ENCODE data around the gene PLPP4.

PLPP4 gene

GRCh38 chr10:120432209-120432608, 24.8 kb upstream of the PLPP4 start:
- H3K4me3 ChIP-seq (replicated peaks; ENCODE audit: insufficient read depth, low read length): no peak overlapping the region
- no peak overlapping the region for H3K27ac ChIP-seq (replicated peaks)
- DNase-seq (ENCODE audit: low read depth in 1 of 2, low spot score in 1 of 2): no peak
- TF ChIP-seq, protein P1, sequence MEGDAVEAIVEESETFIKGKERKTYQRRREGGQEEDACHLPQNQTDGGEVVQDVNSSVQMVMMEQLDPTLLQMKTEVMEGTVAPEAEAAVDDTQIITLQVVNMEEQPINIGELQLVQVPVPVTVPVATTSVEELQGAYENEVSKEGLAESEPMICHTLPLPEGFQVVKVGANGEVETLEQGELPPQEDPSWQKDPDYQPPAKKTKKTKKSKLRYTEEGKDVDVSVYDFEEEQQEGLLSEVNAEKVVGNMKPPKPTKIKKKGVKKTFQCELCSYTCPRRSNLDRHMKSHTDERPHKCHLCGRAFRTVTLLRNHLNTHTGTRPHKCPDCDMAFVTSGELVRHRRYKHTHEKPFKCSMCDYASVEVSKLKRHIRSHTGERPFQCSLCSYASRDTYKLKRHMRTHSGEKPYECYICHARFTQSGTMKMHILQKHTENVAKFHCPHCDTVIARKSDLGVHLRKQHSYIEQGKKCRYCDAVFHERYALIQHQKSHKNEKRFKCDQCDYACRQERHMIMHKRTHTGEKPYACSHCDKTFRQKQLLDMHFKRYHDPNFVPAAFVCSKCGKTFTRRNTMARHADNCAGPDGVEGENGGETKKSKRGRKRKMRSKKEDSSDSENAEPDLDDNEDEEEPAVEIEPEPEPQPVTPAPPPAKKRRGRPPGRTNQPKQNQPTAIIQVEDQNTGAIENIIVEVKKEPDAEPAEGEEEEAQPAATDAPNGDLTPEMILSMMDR (IDR thresholded peaks at IDR 0.05; ENCODE audit: insufficient read depth, low read length): no peak
- TF ChIP-seq GABPA (IDR thresholded peaks at IDR 0.05; ENCODE audit: low read depth) (no peak), SPI1 (IDR thresholded peaks at IDR 0.05; ENCODE audit: borderline replicate concordance, low read depth) (no peak), POLR2AphosphoS5 (IDR thresholded peaks at IDR 0.05; ENCODE audit: low read depth) (no peak), REST (IDR thresholded peaks at IDR 0.05; ENCODE audit: insufficient replicate concordance, low read depth) (no peak)
- H3K27me3 ChIP-seq (ENCODE audit: insufficient read depth, poor library complexity, severe bottlenecking): no peaks in the 10 kb centered on the region

DNA sequence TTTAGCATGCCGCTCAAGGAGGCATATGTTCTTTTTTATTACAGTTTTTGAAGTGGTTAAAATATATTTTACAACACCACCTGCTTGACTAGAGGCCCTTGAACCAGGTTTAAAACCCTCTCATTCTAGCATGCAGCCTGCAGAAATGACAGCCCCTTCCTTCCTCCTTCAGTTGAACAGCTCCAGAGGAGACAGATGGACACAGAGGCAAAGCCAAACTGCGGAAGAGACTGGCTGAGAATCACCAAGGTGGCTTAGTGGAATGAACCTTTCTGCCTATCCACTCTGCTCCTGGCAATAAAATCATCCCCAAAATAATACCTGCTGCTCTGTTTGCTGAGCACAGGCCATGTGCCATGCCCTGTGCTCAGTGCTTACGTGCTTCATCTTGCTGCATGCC, 23.9 kb upstream of the PLPP4 start:
- Histone ChIP-seq H3K27ac (replicated peaks) (no peak overlapping the region), H3K4me3 (replicated peaks; ENCODE audit: insufficient read depth, low read length) (no peak overlapping the region), H3K27me3 (ENCODE audit: insufficient read depth, poor library complexity, severe bottlenecking) (no peaks in the 10 kb centered on the region)
- TF ChIP-seq SPI1 (IDR thresholded peaks at IDR 0.05; ENCODE audit: borderline replicate concordance, low read depth) (no peak), REST (IDR thresholded peaks at IDR 0.05; ENCODE audit: insufficient replicate concordance, low read depth) (no peak), GABPA (IDR thresholded peaks at IDR 0.05; ENCODE audit: low read depth) (no peak), POLR2AphosphoS5 (IDR thresholded peaks at IDR 0.05; ENCODE audit: low read depth) (no peak)
- TF ChIP-seq, protein P1 (IDR thresholded peaks at IDR 0.05; ENCODE audit: insufficient read depth, low read length): no peak
- no peak for DNase-seq (ENCODE audit: low read depth in 1 of 2, low spot score in 1 of 2)

- TF ChIP-seq, protein P1 (IDR thresholded peaks at IDR 0.05; ENCODE audit: insufficient read depth, low read length): no peak
- TF ChIP-seq REST (IDR thresholded peaks at IDR 0.05; ENCODE audit: insufficient replicate concordance, low read depth) (no peak), SPI1 (IDR thresholded peaks at IDR 0.05; ENCODE audit: borderline replicate concordance, low read depth) (no peak), GABPA (IDR thresholded peaks at IDR 0.05; ENCODE audit: low read depth) (no peak)
- H3K4me3 ChIP-seq (replicated peaks; ENCODE audit: insufficient read depth, low read length): no peak overlapping the region
- DNase-seq (ENCODE audit: low read depth in 1 of 2, low spot score in 1 of 2): no peak
- H3K27ac ChIP-seq (replicated peaks): no peak overlapping the region
- no peaks in the 10 kb centered on the region for H3K27me3 ChIP-seq (ENCODE audit: insufficient read depth, poor library complexity, severe bottlenecking)
Observed at GRCh38 chr10:120436439-120437112, 20.5 kb upstream of the PLPP4 start.

All from HL-60 (cell line).